Neutrophil (primary cell): ENCODE data around the gene SGF29.

Source experiments
- H3K27ac ChIP-seq: fragments of 200-600 bp; sonication (generic); 2 replicates; pipeline ENCODE4 v1.5.1; 2016; ENCODE audit warnings: mild to moderate bottlenecking, moderate library complexity
- H3K27me3 ChIP-seq: fragments of 200-600 bp; sonication (generic); 2 replicates; pipeline ENCODE4 v1.6.0; 2016; ENCODE audit warnings: mild to moderate bottlenecking
- H3K36me3 ChIP-seq: fragments of 200-600 bp; sonication (generic); 2 replicates; pipeline ENCODE4 v1.5.1; 2017
- H3K4me1 ChIP-seq, 2 experiments: fragments of 200-600 bp in 1 of 2; sonication (generic) in 1 of 2; 1 replicate in 1 of 2; 2 replicates in 1 of 2; pipeline versions ENCODE4 v1.5.1 to v1.6.1; 2013 to 2016; ENCODE audit warnings: low read depth in 1 of 2, low read length in 1 of 2, mild to moderate bottlenecking in 1 of 2, moderate library complexity in 1 of 2; ENCODE audit not compliant: control insufficient read depth in 1 of 2, insufficient read depth in 1 of 2
- H3K4me3 ChIP-seq, 2 experiments: fragments of 200-600 bp in 1 of 2; sonication (generic) in 1 of 2; 1 replicate in 1 of 2; 2 replicates in 1 of 2; pipeline ENCODE4 v1.5.1; 2013 to 2016; ENCODE audit warnings: low read depth in 1 of 2, low read length in 1 of 2, mild to moderate bottlenecking in 1 of 2, moderate library complexity in 1 of 2
- H3K9me3 ChIP-seq: fragments of 200-600 bp; sonication (generic); 2 replicates; pipeline ENCODE4 v1.5.1; 2016
- CTCF ChIP-seq: fragments of 200-600 bp; sonication (generic); IDR thresholded peaks from 2 replicates; pipeline ENCODE4 v1.5.1; 2016; ENCODE audit warnings: antibody characterized with exemption

Gene SGF29

GRCh38 chr16:28511801-28512789 is 41.6 kb upstream of the SGF29 start:
- no peaks in the 10 kb centered on the region for H3K27me3 ChIP-seq
- no peaks in the 10 kb centered on the region for H3K36me3 ChIP-seq
- H3K4me1 ChIP-seq: peaks cover 13 to 14% of the 10 kb centered on the region in 2 experiments

GRCh38 chr16:28513484-28514181 is 40.1 kb upstream of the SGF29 start:
- Histone ChIP-seq H3K27me3 (no peaks in the 10 kb centered on the region), H3K4me3 (no peak overlapping the region), H3K9me3 (no peaks in the 10 kb centered on the region), H3K4me1 (no peaks in the 10 kb centered on the region), H3K36me3 (no peaks in the 10 kb centered on the region), H3K27ac (no peak overlapping the region)
- TF ChIP-seq CTCF: no peak

More at GRCh38 chr16:28511801-28512789, 41.6 kb upstream of the SGF29 start:
- H3K4me3 ChIP-seq: no peak overlapping the region
- TF ChIP-seq CTCF: no peak
- no peak overlapping the region for H3K27ac ChIP-seq
- no peaks in the 10 kb centered on the region for H3K9me3 ChIP-seq

- Histone ChIP-seq H3K4me1 (no peaks in the 10 kb centered on the region), H3K27me3 (no peaks in the 10 kb centered on the region), H3K27ac (no peak overlapping the region), H3K36me3 (no peaks in the 10 kb centered on the region), H3K4me3 (no peak overlapping the region), H3K9me3 (no peaks in the 10 kb centered on the region)
- no peak for TF ChIP-seq CTCF
Measured at GRCh38 chr16:28514246-28514645, 39.5 kb upstream of the SGF29 start.

GRCh38 chr16:28520672-28521071 is 33.0 kb upstream of the SGF29 start:
- H3K4me3 ChIP-seq: no peak overlapping the region
- H3K36me3 ChIP-seq: no peaks in the 10 kb centered on the region
- H3K27ac ChIP-seq: no peak overlapping the region
- H3K9me3 ChIP-seq: no peaks in the 10 kb centered on the region
- H3K4me1 ChIP-seq: peaks cover 8% of the 10 kb centered on the region in 2 experiments
- TF ChIP-seq CTCF: no peak
- no peaks in the 10 kb centered on the region for H3K27me3 ChIP-seq

DNA sequence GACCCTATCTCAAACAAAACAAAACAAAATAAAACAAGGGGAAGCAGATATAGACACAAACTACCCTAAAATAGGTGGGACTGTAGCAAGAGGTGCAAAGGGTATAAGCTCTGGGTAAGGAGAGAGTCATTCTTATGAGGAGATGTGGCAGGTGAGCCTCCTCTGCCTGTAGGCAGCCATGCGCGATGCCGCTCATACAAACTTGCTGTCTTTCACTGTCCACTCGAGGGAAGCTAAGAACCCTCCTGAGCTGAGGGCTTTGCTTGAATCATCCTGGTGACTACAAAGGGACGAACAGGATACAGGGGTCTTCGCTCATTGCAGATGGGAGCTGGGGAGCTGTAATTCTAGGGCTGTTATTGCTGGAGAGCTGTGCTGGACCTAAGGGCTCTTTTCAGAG is 32.3 kb upstream of the SGF29 start:
- Histone ChIP-seq H3K4me1 (peaks cover 8% of the 10 kb centered on the region in 2 experiments), H3K4me3 (no peak overlapping the region), H3K36me3 (no peaks in the 10 kb centered on the region), H3K27me3 (no peaks in the 10 kb centered on the region), H3K27ac (no peak overlapping the region), H3K9me3 (no peaks in the 10 kb centered on the region)
- no peak for TF ChIP-seq CTCF
